22Rv1 (cell line): ENCODE results near the gene SPTLC1.
"Not testable (repeated sequence)": the region's sequence is repeated elsewhere in the genome, so short reads cannot be mapped to it uniquely, and the experiment has no call there.

ENCODE experiments used
- H3K27ac ChIP-seq: fragments of 450-650 bp; 2 replicates; pipeline ENCODE4 v1.5.1; 2017
- ZFX ChIP-seq: fragments of 450-650 bp; IDR thresholded peaks from 2 replicates; pipeline ENCODE4 v1.6.1; 2017; ENCODE audit warnings: antibody characterized with exemption, borderline replicate concordance
- TF ChIP-seq, protein P1 (sequence below): fragments of 450-650 bp; IDR thresholded peaks from 2 replicates; pipeline ENCODE4 v1.5.1; 2017; ENCODE audit warnings: mild to moderate bottlenecking

Gene SPTLC1

GRCh38 chr9:92115071-92115858, at the start of gene SPTLC1:
Gene SPTLC1 (minus strand): TSS chr9:92115413. CDS start chr9:92115370, 43 bp downstream.
- peak within 1 kb of the TSS; percentile 77 for H3K27ac ChIP-seq
- no peak for TF ChIP-seq ZFX
- TF ChIP-seq, protein P1, sequence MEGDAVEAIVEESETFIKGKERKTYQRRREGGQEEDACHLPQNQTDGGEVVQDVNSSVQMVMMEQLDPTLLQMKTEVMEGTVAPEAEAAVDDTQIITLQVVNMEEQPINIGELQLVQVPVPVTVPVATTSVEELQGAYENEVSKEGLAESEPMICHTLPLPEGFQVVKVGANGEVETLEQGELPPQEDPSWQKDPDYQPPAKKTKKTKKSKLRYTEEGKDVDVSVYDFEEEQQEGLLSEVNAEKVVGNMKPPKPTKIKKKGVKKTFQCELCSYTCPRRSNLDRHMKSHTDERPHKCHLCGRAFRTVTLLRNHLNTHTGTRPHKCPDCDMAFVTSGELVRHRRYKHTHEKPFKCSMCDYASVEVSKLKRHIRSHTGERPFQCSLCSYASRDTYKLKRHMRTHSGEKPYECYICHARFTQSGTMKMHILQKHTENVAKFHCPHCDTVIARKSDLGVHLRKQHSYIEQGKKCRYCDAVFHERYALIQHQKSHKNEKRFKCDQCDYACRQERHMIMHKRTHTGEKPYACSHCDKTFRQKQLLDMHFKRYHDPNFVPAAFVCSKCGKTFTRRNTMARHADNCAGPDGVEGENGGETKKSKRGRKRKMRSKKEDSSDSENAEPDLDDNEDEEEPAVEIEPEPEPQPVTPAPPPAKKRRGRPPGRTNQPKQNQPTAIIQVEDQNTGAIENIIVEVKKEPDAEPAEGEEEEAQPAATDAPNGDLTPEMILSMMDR: no peak

GRCh38 chr9:92164975-92165374, 49.8 kb upstream of the SPTLC1 start:
- H3K27ac ChIP-seq: no peak overlapping the region
- TF ChIP-seq, protein P1: no peak
- no peak for TF ChIP-seq ZFX

GRCh38 chr9:92164490-92164889, 49.3 kb upstream of the SPTLC1 start:
- H3K27ac ChIP-seq: no peak overlapping the region
- TF ChIP-seq, protein P1: no peak
- TF ChIP-seq ZFX: no peak

- H3K27ac ChIP-seq: no peak overlapping the region
- TF ChIP-seq ZFX: no peak
- TF ChIP-seq, protein P1: no peak
Measured at GRCh38 chr9:92163276-92163675, 48.1 kb upstream of the SPTLC1 start.

GRCh38 chr9:92160786-92161185, 45.6 kb upstream of the SPTLC1 start:
- no peak overlapping the region for H3K27ac ChIP-seq
- TF ChIP-seq ZFX: no peak
- TF ChIP-seq, protein P1: no peak

DNA sequence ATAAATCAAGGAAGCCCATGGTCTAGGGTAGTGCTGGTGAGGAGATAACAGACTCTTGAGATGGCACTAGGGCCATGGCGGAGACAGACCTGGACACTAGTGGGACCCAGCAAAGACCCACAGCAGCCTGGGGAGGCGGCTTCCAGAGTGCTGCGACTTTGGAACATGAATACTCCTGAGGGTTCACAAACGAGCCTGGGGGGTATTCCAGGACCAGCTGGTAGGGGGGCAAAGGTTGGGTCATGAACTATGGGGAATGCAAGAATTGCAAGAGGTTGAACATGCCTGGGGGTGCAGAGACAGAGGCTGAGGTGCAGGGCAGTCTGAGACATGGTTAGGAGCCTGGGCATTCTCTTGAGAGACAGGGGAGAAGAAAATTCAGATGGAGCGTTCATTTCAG, 43.8 kb upstream of the SPTLC1 start:
- H3K27ac ChIP-seq: no peak overlapping the region
- TF ChIP-seq ZFX: no peak
- TF ChIP-seq, protein P1: no peak

- no peak overlapping the region for H3K27ac ChIP-seq
- TF ChIP-seq, protein P1: no peak
- no peak for TF ChIP-seq ZFX
Measured at GRCh38 chr9:92158097-92158601, 42.9 kb upstream of the SPTLC1 start.

- H3K27ac ChIP-seq: not testable (repeated sequence)
Measured at GRCh38 chr9:92155736-92156135, 40.5 kb upstream of the SPTLC1 start.
